CD14-positive monocyte (primary cell): ENCODE results near the gene TEX48. TPM values are rescaled to one million over a fixed set of nuclear protein-coding genes. Genes with fewer than 3 reads are reported as not detected.

ENCODE experiments used
- DNase-seq, 3 donors: peaks; one replicate each; pipeline ENCODE4 v3.0.0-alpha.2; 2011 to 2022
- H2AFZ ChIP-seq: 2 replicates; pipeline ENCODE4 v1.6.0; 2012; ENCODE audit warnings: mild to moderate bottlenecking, low read depth, low read length, inconsistent platforms; ENCODE audit not compliant: insufficient read depth, poor library complexity, severe bottlenecking
- H3K27ac ChIP-seq, 2 donors: 1 replicate in 1 of 2; 2 replicates in 1 of 2; pipeline ENCODE4 v1.5.1; 2012 to 2013; ENCODE audit warnings: low read length in 2 of 2, control low read depth in 1 of 2, inconsistent platforms in 1 of 2, low read depth in 1 of 2, mild to moderate bottlenecking in 1 of 2
- H3K27me3 ChIP-seq, 2 donors: one replicate each; pipeline versions ENCODE4 v1.6.0 to v1.6.1; 2011 to 2013; ENCODE audit warnings: low read length in 2 of 2; ENCODE audit not compliant: control insufficient read depth in 2 of 2, insufficient read depth in 2 of 2
- H3K36me3 ChIP-seq, 2 donors: replicated peaks in 1 of 2; 1 replicate in 1 of 2; 2 replicates in 1 of 2; pipeline versions ENCODE4 v1.5.1 to v1.6.1; 2012 to 2013; ENCODE audit warnings: low read length in 2 of 2, control low read depth in 1 of 2, inconsistent platforms in 1 of 2, mild to moderate bottlenecking in 1 of 2; ENCODE audit not compliant: insufficient read depth in 2 of 2, control insufficient read depth in 1 of 2
- H3K4me1 ChIP-seq, 2 donors: 1 replicate in 1 of 2; 2 replicates in 1 of 2; pipeline versions ENCODE4 v1.5.1 to v1.6.1; 2012 to 2013; ENCODE audit warnings: low read length in 2 of 2, control low read depth in 1 of 2, inconsistent platforms in 1 of 2, mild to moderate bottlenecking in 1 of 2, moderate library complexity in 1 of 2; ENCODE audit not compliant: insufficient read depth in 2 of 2, control insufficient read depth in 1 of 2
- H3K4me2 ChIP-seq: replicated peaks from 2 replicates; pipeline ENCODE3; 2012; ENCODE audit warnings: low read length, moderate library complexity, mild to moderate bottlenecking; ENCODE audit not compliant: poor library complexity, severe bottlenecking; ENCODE audit errors: extremely low read depth
- H3K4me3 ChIP-seq, 3 experiments: fragments of 200-600 bp in 1 of 3; sonication (generic) in 1 of 3; replicated peaks in 1 of 3; 1 replicate in 2 of 3; 2 replicates in 1 of 3; pipeline ENCODE4 v1.5.1; 2011 to 2013; ENCODE audit warnings: low read length in 3 of 3, mild to moderate bottlenecking in 3 of 3, control low read depth in 2 of 3, low read depth in 2 of 3, inconsistent platforms in 1 of 3, moderate library complexity in 1 of 3
- H3K79me2 ChIP-seq: 2 replicates; pipeline ENCODE4 v1.6.0; 2012; ENCODE audit warnings: mild to moderate bottlenecking, control low read depth, inconsistent platforms, low read length, moderate library complexity; ENCODE audit not compliant: insufficient read depth
- H3K9ac ChIP-seq: 2 replicates; pipeline ENCODE4 v1.6.0; 2017; ENCODE audit warnings: low read length, mild to moderate bottlenecking; ENCODE audit not compliant: insufficient read depth, poor library complexity, severe bottlenecking
- H3K9me3 ChIP-seq, 2 donors: replicated peaks in 1 of 2; 1 replicate in 1 of 2; 2 replicates in 1 of 2; pipeline versions ENCODE4 v1.5.1 to v1.6.1; 2012 to 2013; ENCODE audit warnings: low read length in 2 of 2, control low read depth in 1 of 2; ENCODE audit not compliant: control insufficient read depth in 1 of 2, insufficient read depth in 1 of 2
- H4K20me1 ChIP-seq: 2 replicates; pipeline ENCODE4 v1.6.0; 2012; ENCODE audit warnings: mild to moderate bottlenecking, low read length, control low read depth, moderate library complexity; ENCODE audit not compliant: insufficient read depth
- H3K27ac Mint-ChIP-seq, 7 donors: one replicate each; pipeline ENCODE4 v1.8.0; 2020; ENCODE audit warnings: mild to moderate bottlenecking in 7 of 7, mixed read lengths in 7 of 7, moderate library complexity in 6 of 7, inconsistent platforms in 2 of 7
- H3K27me3 Mint-ChIP-seq, 3 donors: one replicate each; pipeline ENCODE4 v1.8.0; 2021 to 2022; ENCODE audit warnings: low read depth in 3 of 3, mild to moderate bottlenecking in 3 of 3, mixed read lengths in 3 of 3, moderate library complexity in 3 of 3, inconsistent platforms in 1 of 3
- H3K36me3 Mint-ChIP-seq, 2 donors: one replicate each; pipeline ENCODE4 v1.8.0; 2020; ENCODE audit warnings: mixed read lengths in 2 of 2, inconsistent platforms in 1 of 2, mild to moderate bottlenecking in 1 of 2
- H3K4me1 Mint-ChIP-seq: one replicate; pipeline ENCODE4 v1.8.0; 2020; ENCODE audit warnings: mild to moderate bottlenecking, mixed read lengths
- H3K4me3 Mint-ChIP-seq, 2 donors: one replicate each; pipeline ENCODE4 v1.8.0; 2020; ENCODE audit warnings: mild to moderate bottlenecking in 2 of 2, mixed read lengths in 2 of 2, moderate library complexity in 1 of 2
- H3K9me3 Mint-ChIP-seq, 7 donors: one replicate each; pipeline ENCODE4 v1.8.0; 2020 to 2022; ENCODE audit warnings: mixed read lengths in 7 of 7, mild to moderate bottlenecking in 6 of 7, moderate library complexity in 6 of 7, inconsistent platforms in 2 of 7
- WGBS: methylation state at CpG from one replicate; pipeline ENCODE4 v1.1.5; 2013; ENCODE audit warnings: missing lambda C conversion rate; ENCODE audit not compliant: insufficient coverage; 5-methylcytosine and 5-hydroxymethylcytosine counted together
- intact Hi-C, 2 donors: fragments of 100-400 bp; cut with micrococcal nuclease; formaldehyde crosslinking; loops; one replicate each; pipeline versions ENCODE4 v1.15.0 to v1.15.1; 2023
- polyA plus RNA-seq, 3 donors: library from polyadenylated mRNA; depleted of rRNA in 1 of 3; unstranded in 2 of 3; stranded (reverse) in 1 of 3; fragments of 300-500 nt in 2 of 3; fragments of >200 nt in 1 of 3; fragmentation: Illumina TruSeq in 2 of 3; gene quantifications; 1 replicate in 2 of 3; 2 replicates in 1 of 3; pipeline ENCODE4 v1.2.3, GENCODE V29; 2012 to 2021
- TF ChIP-seq, protein P1 (sequence below): fragments of 200-600 bp; IDR thresholded peaks from one replicate; pipeline ENCODE4 v1.8.0; 2022; ENCODE audit warnings: antibody characterized with exemption, mild to moderate bottlenecking

Gene TEX48
- polyA plus RNA-seq, 3 donors: not detected

DNA sequence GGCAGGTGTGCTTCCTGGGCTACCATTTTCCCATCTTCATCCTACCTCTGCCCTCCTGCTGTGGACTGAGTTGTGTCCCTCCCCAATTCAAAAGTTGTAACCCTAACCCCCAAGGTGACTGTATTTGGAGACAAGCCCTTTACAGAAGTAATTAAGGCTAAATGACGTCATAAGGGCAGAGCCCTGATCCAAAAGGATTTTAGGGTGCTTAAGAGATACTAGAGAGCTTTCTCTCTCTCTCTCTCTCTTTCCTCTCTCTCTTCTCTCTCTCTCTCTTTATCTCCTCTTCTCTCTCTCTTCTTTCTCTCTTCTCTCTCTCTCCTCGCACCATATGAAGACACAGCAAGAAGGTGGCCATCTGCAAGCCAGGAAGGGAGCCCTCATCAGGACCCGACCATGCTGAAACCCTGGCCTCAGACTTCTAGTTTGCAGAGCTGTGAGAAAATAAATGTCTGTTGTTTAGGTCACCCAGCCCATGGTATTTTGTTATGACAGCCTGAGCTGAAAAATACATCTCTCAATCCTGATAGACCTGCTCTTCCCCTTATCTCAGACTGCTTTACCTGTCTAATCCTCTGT is 36.0 kb upstream of the TEX48 start:
- Mint-ChIP-seq H3K27ac (no peak overlapping the region), H3K36me3 (no peaks in the 10 kb centered on the region), H3K9me3 (peaks cover 0 to 5% (median 0%) of the 10 kb centered on the region in 7 donors), H3K4me1 (no peaks in the 10 kb centered on the region), H3K27me3 (peaks cover 6 to 13% (median 11%) of the 10 kb centered on the region in 3 donors), H3K4me3 (no peak overlapping the region)
- H3K9ac ChIP-seq: no peak overlapping the region
- no peak overlapping the region for H3K4me2 ChIP-seq
- H2AFZ ChIP-seq: no peak overlapping the region
- WGBS: no CpG with 5 or more reads among the region's 3 CpGs
- TF ChIP-seq, protein P1, sequence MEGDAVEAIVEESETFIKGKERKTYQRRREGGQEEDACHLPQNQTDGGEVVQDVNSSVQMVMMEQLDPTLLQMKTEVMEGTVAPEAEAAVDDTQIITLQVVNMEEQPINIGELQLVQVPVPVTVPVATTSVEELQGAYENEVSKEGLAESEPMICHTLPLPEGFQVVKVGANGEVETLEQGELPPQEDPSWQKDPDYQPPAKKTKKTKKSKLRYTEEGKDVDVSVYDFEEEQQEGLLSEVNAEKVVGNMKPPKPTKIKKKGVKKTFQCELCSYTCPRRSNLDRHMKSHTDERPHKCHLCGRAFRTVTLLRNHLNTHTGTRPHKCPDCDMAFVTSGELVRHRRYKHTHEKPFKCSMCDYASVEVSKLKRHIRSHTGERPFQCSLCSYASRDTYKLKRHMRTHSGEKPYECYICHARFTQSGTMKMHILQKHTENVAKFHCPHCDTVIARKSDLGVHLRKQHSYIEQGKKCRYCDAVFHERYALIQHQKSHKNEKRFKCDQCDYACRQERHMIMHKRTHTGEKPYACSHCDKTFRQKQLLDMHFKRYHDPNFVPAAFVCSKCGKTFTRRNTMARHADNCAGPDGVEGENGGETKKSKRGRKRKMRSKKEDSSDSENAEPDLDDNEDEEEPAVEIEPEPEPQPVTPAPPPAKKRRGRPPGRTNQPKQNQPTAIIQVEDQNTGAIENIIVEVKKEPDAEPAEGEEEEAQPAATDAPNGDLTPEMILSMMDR: no peak
- intact Hi-C loops: no loop called here
- H3K4me1 ChIP-seq: no peaks in the 10 kb centered on the region
- no peaks in the 10 kb centered on the region for H3K9me3 ChIP-seq
- H3K79me2 ChIP-seq: no peaks in the 10 kb centered on the region
- no peaks in the 10 kb centered on the region for H4K20me1 ChIP-seq
- DNase-seq: no peak
- H3K36me3 ChIP-seq: no peaks in the 10 kb centered on the region
- no peak overlapping the region for H3K4me3 ChIP-seq
- H3K27me3 ChIP-seq: no peaks in the 10 kb centered on the region
- H3K27ac ChIP-seq: no peak overlapping the region

DNA sequence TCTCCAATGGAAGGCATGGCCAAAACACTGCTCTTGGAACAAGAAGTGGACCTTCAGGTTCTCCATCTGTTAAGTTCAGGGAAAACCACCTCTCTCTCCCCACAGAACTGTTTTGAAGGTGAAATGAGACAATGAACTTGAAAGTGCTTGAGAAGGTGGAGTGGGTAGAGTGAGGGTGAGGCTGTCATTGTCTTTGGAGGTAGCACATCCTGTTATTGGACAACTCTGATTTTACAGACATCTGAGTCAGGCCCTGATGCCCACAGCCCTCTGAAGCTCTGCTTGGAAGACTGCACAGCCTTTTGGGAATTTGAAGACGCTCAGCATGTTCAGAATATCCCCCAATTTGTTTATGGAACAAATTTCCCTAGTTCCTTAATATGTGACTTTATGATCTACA is 27.6 kb upstream of the TEX48 start:
- no peak overlapping the region for H3K27ac ChIP-seq
- Mint-ChIP-seq H3K27ac (no peak overlapping the region), H3K4me3 (no peak overlapping the region), H3K4me1 (peaks cover 8% of the 10 kb centered on the region), H3K27me3 (peaks cover 1 to 7% (median 3%) of the 10 kb centered on the region in 3 donors), H3K36me3 (no peaks in the 10 kb centered on the region), H3K9me3 (peaks cover 0 to 5% (median 0%) of the 10 kb centered on the region in 7 donors)
- H3K27me3 ChIP-seq: no peaks in the 10 kb centered on the region
- H3K4me3 ChIP-seq: no peak overlapping the region
- no peaks in the 10 kb centered on the region for H3K9me3 ChIP-seq
- H4K20me1 ChIP-seq: no peaks in the 10 kb centered on the region
- no peak overlapping the region for H2AFZ ChIP-seq
- H3K4me2 ChIP-seq: no peak overlapping the region
- H3K79me2 ChIP-seq: no peaks in the 10 kb centered on the region
- intact Hi-C loops: no loop called here
- peaks cover 0 to 6% of the 10 kb centered on the region in 2 donors for H3K4me1 ChIP-seq
- H3K9ac ChIP-seq: no peak overlapping the region
- no peaks in the 10 kb centered on the region for H3K36me3 ChIP-seq
- TF ChIP-seq, protein P1: no peak
- no peak for DNase-seq
- no CpG with 5 or more reads among the region's 1 CpG for WGBS
